Measurements from ENCODE around the gene CPXM1. TPM values are rescaled to one million over a fixed set of nuclear protein-coding genes. Genes with fewer than 3 reads are reported as not detected.

CPXM1 gene
- total and polyA plus RNA-seq, 8 donors: 0.28 to 10.6 (median 2.0) TPM

- Histone ChIP-seq H3K27ac (no peak overlapping the region), H3K4me1 (peaks cover 0 to 7% (median 0%) of the 10 kb centered on the region in 3 donors), H3K4me3 (no peak overlapping the region), H3K36me3 (no peaks in the 10 kb centered on the region), H3K27me3 (peaks cover 0 to 8% (median 3%) of the 10 kb centered on the region in 4 donors), H3K9me3 (no peaks in the 10 kb centered on the region)
- intact Hi-C loops (cut with DNase I): no loop called here
- ATAC-seq (no peak), FAIRE-seq (no peak), DNase-seq (no peak)
- TF ChIP-seq CTCF (IDR thresholded peaks at IDR 0.05): no peak
- WGBS, 2 donors: 58 to 69% methylated on average over 9 of the region's 9 CpGs
Observed at GRCh38 chr20:2799271-2799670, 1.2 kb downstream of the CPXM1 start.

- no peak for TF ChIP-seq CTCF (IDR thresholded peaks at IDR 0.05)
- 68 to 74% methylated on average over 6 of the region's 6 CpGs for WGBS, 2 donors
- H3K9me3 ChIP-seq: no peaks in the 10 kb centered on the region
- intact Hi-C loops (cut with DNase I): no loop called here
- no peak overlapping the region for H3K4me3 ChIP-seq
- no peak for ATAC-seq
- FAIRE-seq: no peak
- H3K27me3 ChIP-seq: peaks cover 0 to 8% (median 2%) of the 10 kb centered on the region in 4 donors
- DNase-seq: no peak
- no peaks in the 10 kb centered on the region for H3K36me3 ChIP-seq
- H3K4me1 ChIP-seq: peaks cover 0 to 7% (median 0%) of the 10 kb centered on the region in 3 donors
- no peak overlapping the region for H3K27ac ChIP-seq
Observed at GRCh38 chr20:2798814-2799213, 1.6 kb downstream of the CPXM1 start.

GRCh38 chr20:2798095-2798805 lies 2.2 kb downstream of the CPXM1 start:
- DNase-seq (peak in 1 of 6 donors; percentile 57), ATAC-seq (no peak), FAIRE-seq (no peak)
- no peaks in the 10 kb centered on the region for H3K36me3 ChIP-seq
- H3K27me3 ChIP-seq: peaks cover 0 to 8% (median 2%) of the 10 kb centered on the region in 4 donors
- intact Hi-C loops (cut with DNase I): no loop called here
- peaks cover 0 to 7% (median 0%) of the 10 kb centered on the region in 3 donors for H3K4me1 ChIP-seq
- 75 to 87% methylated on average over 19 of the region's 19 CpGs for WGBS, 2 donors
- no peaks in the 10 kb centered on the region for H3K9me3 ChIP-seq
- H3K4me3 ChIP-seq: no peak overlapping the region
- no peak overlapping the region for H3K27ac ChIP-seq
- TF ChIP-seq CTCF (IDR thresholded peaks at IDR 0.05): no peak

GRCh38 chr20:2797136-2797983 lies 3.1 kb downstream of the CPXM1 start:
- H3K27ac ChIP-seq: no peak overlapping the region

More at GRCh38 chr20:2797136-2797983, 3.1 kb downstream of the CPXM1 start:
- FAIRE-seq (no peak), DNase-seq (no peak), ATAC-seq (no peak)
- 75 to 79% methylated on average over 15 to 16 of the region's 16 CpGs for WGBS, 2 donors
- intact Hi-C loops (cut with DNase I): no loop called here
- Histone ChIP-seq H3K9me3 (no peaks in the 10 kb centered on the region), H3K27me3 (peaks cover 0 to 7% (median 2%) of the 10 kb centered on the region in 4 donors), H3K4me1 (peaks cover 0 to 7% (median 0%) of the 10 kb centered on the region in 3 donors), H3K36me3 (no peaks in the 10 kb centered on the region), H3K4me3 (no peak overlapping the region)
- no peak for TF ChIP-seq CTCF (IDR thresholded peaks at IDR 0.05)
